Right lobe of liver (tissue), 6 donors: ENCODE data around the gene PIP5K1B. TPM values are rescaled to one million over a fixed set of nuclear protein-coding genes. Genes with fewer than 3 reads are reported as not detected.
A peak's percentile ranks its signal among the peaks of the same experiment; 100 is the strongest.

ENCODE experiments used
- ATAC-seq, 4 donors: fragments of 200-7000 bp; cut with Tn5 transposase; one replicate each; pipeline ENCODE4 v1.9.1; 2020; ENCODE audit warnings: mild to moderate bottlenecking in 4 of 4, moderate library complexity in 4 of 4
- DNase-seq, 3 donors: peaks; one replicate each; pipeline ENCODE4 v3.0.0-alpha.2; 2020
- H3K27ac ChIP-seq, 3 donors: fragments of 200-600 bp; one replicate each; pipeline ENCODE4 v1.8.0; 2022
- H3K27me3 ChIP-seq, 2 donors: fragments of 200-600 bp; one replicate each; pipeline ENCODE4 v1.8.0; 2022
- H3K36me3 ChIP-seq, 4 donors: fragments of 200-600 bp; sonication (generic) in 1 of 4; one replicate each; pipeline versions ENCODE4 v1.5.1 to v1.8.0; 2017 to 2022; ENCODE audit warnings: control low read depth in 1 of 4
- H3K4me1 ChIP-seq, 4 donors: fragments of 200-600 bp; sonication (generic) in 1 of 4; one replicate each; pipeline versions ENCODE4 v1.5.1 to v1.8.0; 2017 to 2022; ENCODE audit warnings: control low read depth in 1 of 4
- H3K4me3 ChIP-seq, 3 donors: fragments of 200-600 bp; one replicate each; pipeline ENCODE4 v1.8.0; 2022
- H3K9me3 ChIP-seq, 4 donors: fragments of 200-600 bp; sonication (generic) in 1 of 4; one replicate each; pipeline versions ENCODE4 v1.5.1 to v1.8.0; 2017 to 2022; ENCODE audit warnings: control low read depth in 1 of 4
- POLR2A ChIP-seq: fragments of 450-650 bp; IDR thresholded peaks from one replicate; pipeline ENCODE4 v1.6.1; 2017; ENCODE audit warnings: antibody characterized with exemption, mild to moderate bottlenecking
- WGBS: methylation state at CpG from one replicate; pipeline ENCODE4 v1.1.6; 2018; ENCODE audit warnings: low coverage, low lambda C conversion rate; ENCODE audit not compliant: insufficient coverage; ENCODE audit errors: missing lambda C conversion rate; 5-methylcytosine and 5-hydroxymethylcytosine counted together
- intact Hi-C, 2 donors: fragments of 100-400 bp; cut with DNase I; formaldehyde crosslinking; loops; one replicate each; pipeline versions ENCODE4 v1.11.2 to v1.14.1; 2022
- total RNA-seq, 6 experiments: library from RNA; depleted of rRNA in 2 of 6; stranded (reverse); fragments of >200 nt in 2 of 6; fragmentation: NEBNext Ultra II Directional in 3 of 6; extraction: Animal tissue kit (Norgen Biotek cat#: 25700) in 3 of 6; gene quantifications; one replicate each; pipeline versions ENCODE4 v1.1.0 to v1.2.4, GENCODE V29; 2016 to 2023
- TF ChIP-seq, protein P1 (sequence below), 4 donors: fragments of 200-600 bp in 3 of 4; fragments of 450-650 bp in 1 of 4; IDR thresholded peaks; one replicate each; pipeline versions ENCODE4 v1.5.1 to v1.8.0; 2016 to 2022; ENCODE audit warnings: antibody characterized with exemption in 4 of 4, mild to moderate bottlenecking in 2 of 4
- donor health status: DM: no; HTN: yes; CAD: no.
- donor health status: DM: no; HTN: no; CAD: no.
- donor health status: DM: no; HTN: no; CAD: no.
- donor health status: DM: no; HTN: yes; CAD: no.
- donor health status: DM: no; HTN: yes; CAD: no.

The PIP5K1B gene
- total RNA-seq, 6 experiments from 2014 or later: 0.27 to 0.71 TPM; not detected in 4

DNA sequence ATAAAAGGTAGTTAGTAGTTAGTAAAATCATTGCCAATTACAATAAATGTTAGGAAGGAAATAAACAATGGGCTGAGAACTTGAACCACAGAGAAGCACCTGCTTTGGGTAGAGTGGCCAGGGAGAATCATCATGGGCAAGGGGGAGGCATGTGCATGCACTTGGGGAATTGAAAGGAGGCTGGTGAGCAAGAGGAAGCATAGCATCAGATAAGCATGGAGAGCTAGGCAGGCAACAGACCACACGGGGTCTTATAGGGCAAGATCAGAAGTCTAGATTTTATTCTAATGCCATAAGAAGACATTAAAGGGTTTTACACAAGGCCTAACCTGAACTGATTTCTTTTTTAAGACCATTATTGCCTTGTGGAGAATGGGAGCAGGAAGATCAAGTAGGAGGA lies 93.4 kb downstream of the PIP5K1B start:
- ATAC-seq: no peak
- Histone ChIP-seq H3K4me1 (no peaks in the 10 kb centered on the region), H3K27ac (no peak overlapping the region), H3K36me3 (no peaks in the 10 kb centered on the region), H3K4me3 (no peak overlapping the region), H3K9me3 (no peaks in the 10 kb centered on the region), H3K27me3 (no peaks in the 10 kb centered on the region)
- no peak for DNase-seq
- intact Hi-C loops: no loop called here
- 17% methylated on average over 1 of the region's 1 CpG for WGBS
- TF ChIP-seq, protein P1, sequence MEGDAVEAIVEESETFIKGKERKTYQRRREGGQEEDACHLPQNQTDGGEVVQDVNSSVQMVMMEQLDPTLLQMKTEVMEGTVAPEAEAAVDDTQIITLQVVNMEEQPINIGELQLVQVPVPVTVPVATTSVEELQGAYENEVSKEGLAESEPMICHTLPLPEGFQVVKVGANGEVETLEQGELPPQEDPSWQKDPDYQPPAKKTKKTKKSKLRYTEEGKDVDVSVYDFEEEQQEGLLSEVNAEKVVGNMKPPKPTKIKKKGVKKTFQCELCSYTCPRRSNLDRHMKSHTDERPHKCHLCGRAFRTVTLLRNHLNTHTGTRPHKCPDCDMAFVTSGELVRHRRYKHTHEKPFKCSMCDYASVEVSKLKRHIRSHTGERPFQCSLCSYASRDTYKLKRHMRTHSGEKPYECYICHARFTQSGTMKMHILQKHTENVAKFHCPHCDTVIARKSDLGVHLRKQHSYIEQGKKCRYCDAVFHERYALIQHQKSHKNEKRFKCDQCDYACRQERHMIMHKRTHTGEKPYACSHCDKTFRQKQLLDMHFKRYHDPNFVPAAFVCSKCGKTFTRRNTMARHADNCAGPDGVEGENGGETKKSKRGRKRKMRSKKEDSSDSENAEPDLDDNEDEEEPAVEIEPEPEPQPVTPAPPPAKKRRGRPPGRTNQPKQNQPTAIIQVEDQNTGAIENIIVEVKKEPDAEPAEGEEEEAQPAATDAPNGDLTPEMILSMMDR (IDR thresholded peaks at IDR 0.05): no peak
- no peak for TF ChIP-seq POLR2A

DNA sequence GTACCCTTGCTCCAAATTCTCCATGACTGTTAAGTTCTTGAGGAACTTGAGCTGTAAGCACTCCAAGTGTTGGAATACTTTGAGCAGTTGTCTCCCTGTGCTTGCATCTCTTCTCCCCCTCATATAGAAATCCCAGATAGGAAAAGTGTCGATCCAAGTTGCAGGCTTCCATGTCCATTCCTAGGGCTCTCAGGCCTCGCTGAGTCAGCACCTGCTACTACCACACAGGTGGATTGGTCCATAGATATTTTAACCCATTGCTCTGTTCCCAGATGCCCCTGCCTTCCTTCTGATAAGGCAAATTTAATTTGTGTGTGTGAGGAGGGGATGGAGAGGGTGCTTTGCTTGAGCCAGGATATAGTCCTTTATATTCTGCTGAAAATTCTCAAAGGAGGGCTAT lies 95.8 kb downstream of the PIP5K1B start:
- Histone ChIP-seq H3K4me1 (no peaks in the 10 kb centered on the region), H3K36me3 (no peaks in the 10 kb centered on the region), H3K9me3 (no peaks in the 10 kb centered on the region), H3K27me3 (no peaks in the 10 kb centered on the region), H3K27ac (no peak overlapping the region), H3K4me3 (no peak overlapping the region)
- intact Hi-C loops: no loop called here
- TF ChIP-seq, protein P1 (IDR thresholded peaks at IDR 0.05): no peak
- no peak for TF ChIP-seq POLR2A
- ATAC-seq (no peak), DNase-seq (no peak)
- 29% methylated on average over 1 of the region's 2 CpGs for WGBS

DNA sequence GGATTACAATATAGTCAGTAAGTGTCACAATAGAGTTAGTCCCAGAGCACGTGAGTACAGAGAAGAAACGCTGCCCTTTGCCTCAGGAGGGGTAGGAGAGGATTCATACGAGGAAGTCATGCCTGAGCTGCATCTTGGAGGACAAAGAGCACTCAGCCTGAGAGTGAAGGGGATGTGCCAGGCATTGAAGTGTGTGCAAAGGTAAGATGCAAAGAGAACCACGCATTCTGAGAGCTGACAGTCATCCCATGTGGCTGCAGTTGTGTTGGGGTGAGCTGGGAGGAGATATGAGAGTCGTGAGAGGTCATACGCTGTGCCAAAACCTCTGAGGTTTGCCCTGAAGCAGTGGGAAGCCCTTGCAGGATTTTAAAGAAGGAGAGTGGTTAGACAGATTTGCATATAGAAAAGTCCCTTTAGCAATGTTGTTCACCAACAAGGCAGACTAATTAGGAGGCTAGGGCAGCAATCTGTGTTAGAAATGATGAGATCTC lies 97.5 kb downstream of the PIP5K1B start:
- H3K9me3 ChIP-seq: no peaks in the 10 kb centered on the region
- WGBS: 46% methylated on average over 6 of the region's 6 CpGs
- no peaks in the 10 kb centered on the region for H3K27me3 ChIP-seq
- intact Hi-C loops: no loop called here
- DNase-seq: no peak
- H3K27ac ChIP-seq: no peak overlapping the region
- H3K4me1 ChIP-seq: no peaks in the 10 kb centered on the region
- no peak for ATAC-seq
- no peaks in the 10 kb centered on the region for H3K36me3 ChIP-seq
- H3K4me3 ChIP-seq: no peak overlapping the region
- no peak for TF ChIP-seq POLR2A
- TF ChIP-seq, protein P1 (IDR thresholded peaks at IDR 0.05): no peak

DNA sequence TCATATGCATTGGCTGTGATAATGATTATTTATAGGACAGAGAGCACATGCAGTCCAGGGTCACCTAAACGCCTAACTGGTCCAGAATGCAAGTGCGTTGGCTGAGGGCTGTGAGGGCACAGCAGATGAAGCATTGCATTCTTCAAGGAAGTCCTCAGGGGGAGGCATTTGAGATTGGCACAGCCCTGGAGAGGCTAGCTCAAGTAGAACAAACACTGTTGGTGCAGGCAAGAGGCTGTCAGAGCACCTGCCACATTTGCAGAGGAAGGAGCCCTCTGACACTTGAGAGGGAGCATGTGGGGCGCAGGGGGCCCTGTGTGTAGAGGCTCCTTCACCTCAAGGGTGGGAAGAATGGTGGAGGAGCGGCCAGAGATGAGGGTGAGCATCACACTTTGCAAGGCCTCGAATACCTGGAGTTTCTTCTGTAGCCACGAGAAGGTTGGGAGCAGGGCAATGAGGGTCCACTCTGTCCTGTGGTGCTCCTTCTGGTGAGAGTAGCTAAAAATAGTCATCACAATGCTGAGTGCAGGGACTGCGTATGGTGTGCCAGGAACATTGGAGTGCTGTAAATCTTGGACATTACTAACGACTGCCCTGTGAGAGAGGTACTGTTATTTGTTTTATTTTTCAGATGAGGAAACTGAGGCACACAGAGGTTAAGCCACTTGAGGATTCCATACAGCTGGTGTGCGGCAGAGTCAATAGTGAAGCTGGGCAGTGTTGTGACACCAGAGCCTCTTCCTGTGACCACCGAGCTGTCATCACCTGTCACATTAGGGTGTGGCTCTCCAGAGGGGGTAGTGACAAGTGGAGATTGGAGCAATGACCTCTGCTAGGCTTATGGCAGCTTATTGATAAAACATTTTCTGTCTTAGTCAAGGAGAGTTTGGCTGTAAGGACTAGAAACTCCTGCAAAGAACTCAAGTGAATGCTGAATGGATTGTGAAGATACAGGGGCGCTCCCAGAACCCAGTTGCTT lies 100.2 kb downstream of the PIP5K1B start:
- DNase-seq (no peak), ATAC-seq (peak in 1 of 4 donors; percentile 11)
- Histone ChIP-seq H3K9me3 (no peaks in the 10 kb centered on the region), H3K27ac (no peak overlapping the region), H3K4me1 (no peaks in the 10 kb centered on the region), H3K4me3 (no peak overlapping the region), H3K36me3 (no peaks in the 10 kb centered on the region), H3K27me3 (no peaks in the 10 kb centered on the region)
- intact Hi-C loops: no loop called here
- no peak for TF ChIP-seq POLR2A
- TF ChIP-seq, protein P1 (IDR thresholded peaks at IDR 0.05): no peak
- 50% methylated on average over 8 of the region's 11 CpGs for WGBS
